SHP77 (cell line): ENCODE measurements around the gene RPS26.

Source experiments
- DNase-seq, 2 experiments: peaks; one replicate each; lab custom pipeline; 2025; lab: John Stamatoyannopoulos, UW

RPS26 gene

DNA sequence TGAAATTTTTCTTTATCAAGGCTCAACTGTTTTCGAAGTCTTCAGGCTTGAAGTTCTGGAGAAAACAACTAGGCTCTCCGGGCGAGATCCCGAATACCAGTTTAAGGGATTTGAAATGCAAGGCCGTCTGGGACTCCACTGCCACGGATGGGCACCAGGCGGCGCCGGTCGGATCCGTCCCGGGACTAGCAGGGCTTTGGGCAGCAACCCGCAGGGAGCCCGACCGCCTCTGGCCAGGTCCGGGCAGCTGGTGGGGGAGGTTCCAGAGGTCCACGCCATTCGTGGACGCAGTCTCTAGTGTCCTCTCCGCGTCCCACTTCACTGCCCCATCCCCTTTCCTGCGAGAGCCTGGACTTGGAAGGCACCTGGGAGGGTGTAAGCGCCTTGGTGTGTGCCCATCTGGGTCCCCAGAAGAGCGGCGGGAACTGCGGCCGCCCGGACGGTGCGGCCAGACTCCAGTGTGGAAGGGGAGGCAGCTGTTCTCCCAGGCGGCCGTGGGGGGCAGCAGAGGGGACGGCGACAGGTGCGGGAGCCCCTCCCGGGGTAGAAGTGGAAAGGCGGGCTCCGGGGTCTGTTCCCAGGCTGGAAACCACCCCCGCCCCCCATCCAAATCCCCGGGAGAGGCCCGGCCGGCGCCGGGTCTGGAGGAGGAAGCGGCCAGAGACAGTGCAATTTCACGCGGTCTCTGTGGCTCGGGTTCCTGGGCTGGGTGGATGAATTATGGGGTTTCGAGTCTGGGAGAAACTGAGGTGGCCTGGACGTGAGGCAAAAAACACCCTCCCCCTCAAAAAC is 37.4 kb downstream of the RPS26 start:
- DNase-seq: peak; percentile 66 to 73

DNA sequence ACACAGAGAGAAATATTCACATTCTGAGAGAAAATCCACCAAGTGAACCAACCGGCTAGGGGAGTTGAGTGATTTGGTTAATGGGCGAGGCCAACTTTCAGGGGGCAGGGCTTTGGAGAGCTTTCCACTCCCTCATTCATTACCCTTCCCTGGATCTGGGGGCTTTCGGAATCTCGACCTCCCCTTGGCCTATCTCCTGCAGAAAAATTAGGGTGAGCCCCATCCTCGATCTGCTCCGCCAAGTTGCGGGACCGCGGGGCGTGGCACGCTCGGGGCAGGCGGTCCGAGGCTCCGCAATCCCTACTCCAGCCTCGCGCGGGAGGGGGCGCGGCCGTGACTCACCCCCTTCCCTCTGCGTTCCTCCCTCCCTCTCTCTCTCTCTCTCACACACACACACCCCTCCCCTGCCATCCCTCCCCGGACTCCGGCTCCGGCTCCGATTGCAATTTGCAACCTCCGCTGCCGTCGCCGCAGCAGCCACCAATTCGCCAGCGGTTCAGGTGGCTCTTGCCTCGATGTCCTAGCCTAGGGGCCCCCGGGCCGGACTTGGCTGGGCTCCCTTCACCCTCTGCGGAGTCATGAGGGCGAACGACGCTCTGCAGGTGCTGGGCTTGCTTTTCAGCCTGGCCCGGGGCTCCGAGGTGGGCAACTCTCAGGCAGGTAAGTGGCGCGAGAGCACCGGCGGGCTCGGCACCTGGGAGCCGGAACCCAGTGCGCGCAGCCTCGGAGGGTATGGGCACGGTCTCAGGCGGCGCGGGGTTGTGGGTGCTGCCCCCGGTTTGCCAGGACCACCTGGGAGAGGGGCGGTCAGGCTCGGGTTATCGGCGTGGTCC is 38.2 kb downstream of the RPS26 start, which contains the start of gene ERBB3:
Gene ERBB3 (plus strand): TSS at position 443 of the 833 bp plus-strand sequence. CDS start 136 bp downstream, at position 579.
- peak; percentile 16 to 26 for DNase-seq

DNA sequence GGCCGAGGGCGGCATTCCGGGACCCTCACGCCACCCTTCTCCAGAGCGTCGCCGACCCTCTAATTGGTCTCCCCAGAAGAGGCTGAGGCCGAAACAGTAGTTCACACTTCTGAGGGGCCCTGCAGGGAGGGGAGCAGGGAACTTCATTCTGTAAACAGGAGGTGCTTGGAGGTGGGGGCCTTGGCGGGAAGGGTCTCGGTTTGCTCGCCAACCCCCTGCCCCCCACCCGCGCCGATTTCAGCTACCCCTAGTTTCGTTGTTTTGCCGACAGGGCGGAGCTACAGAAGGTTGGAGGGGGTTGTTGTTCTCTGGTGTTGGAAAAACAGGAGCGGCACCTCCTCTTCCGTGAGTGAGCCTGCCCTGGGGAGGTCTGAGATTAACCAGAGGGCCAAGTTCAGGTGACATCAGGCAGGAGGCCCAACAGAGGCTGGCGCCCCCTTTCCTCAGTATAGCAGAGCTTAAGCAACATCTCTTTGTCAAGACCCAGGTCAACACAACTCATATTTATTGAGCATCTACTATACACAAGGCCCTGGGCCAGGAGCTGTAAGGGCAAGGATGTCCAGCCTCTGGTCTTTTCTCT is 38.9 kb downstream of the RPS26 start:
- DNase-seq: no peak

DNA sequence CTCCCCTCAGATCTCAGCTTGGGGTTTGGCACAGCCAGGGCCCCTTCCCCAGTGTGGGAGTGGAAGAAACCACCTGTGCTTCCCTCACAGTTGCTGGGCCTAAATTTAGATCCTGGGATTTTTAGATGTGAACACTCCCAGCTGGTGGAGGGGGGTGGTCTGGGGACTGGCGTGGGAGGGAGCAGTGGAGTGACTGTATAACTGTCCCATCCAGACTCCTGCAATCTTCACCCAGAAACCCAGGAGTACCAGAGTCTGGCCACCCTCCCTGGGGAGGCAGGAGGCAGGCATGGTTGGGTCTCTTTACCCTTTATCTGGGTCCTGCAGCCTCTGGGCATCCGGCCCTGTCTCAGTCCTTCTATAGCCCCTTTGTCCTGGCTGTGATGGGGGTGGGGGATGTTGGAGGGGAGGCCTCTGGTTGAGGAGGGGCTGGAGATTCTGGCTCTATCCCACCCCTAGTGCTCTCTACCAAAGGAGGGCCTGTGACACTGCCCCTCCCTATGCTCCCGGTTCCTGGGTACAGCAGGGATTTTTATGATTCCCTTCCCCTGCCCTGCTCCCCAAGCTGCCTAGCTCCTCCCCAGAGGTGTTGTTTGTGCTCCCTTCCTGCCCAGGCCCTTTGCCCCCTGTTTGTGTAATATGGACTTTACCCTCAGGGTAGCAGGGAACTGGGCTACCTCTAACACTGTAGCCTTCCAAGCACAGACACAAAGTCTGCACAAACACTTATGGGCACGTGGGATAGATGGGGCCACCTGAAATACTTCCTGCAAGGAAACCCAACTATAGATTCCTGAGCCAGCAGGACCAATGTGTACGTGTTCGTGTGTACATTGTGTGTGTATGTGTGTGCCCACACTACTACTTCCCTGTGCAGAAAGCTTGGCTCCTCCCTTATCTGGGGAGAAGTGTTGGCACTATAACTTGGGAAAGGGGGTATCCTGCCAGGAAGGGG is 40.0 kb downstream of the RPS26 start:
- no peak for DNase-seq

DNA sequence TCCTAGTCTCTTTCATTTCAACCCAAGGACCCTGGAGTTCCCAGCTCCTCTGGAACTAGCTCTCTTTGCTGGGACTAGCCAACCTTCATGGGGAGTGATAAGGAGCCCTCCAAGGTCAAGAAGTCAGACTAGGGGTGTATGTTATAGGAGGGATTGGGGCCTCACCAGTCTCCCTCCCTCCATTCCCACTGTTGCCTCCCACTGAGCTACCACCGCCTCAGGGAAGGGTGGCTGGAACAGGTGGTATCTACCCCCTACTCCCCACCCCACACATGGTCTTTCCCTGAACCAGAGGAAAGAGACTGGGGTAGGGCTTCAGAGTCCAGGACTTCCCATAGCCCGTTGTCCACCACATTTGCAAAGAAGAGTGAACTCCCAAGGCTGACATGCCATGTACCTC is 40.7 kb downstream of the RPS26 start:
- DNase-seq: no peak

DNA sequence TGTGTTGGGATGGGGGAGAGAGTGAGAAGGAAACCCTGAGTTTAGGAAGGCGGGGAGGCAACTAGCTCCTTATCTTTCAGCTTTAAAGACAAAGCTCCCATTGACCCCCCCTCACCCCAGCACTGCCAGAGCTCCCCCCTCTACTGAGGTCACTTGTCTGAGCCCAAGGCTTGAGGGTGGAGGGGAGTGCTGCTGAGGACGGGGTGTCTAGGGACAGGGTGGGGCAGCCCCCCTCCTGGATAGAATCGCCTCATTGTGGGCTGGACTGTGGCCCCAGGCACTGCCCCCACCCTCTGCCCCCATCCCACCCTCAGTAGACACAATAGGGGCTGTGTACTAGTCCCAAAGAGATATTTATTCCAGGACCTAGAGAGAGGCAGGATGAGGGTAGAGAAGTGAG is 41.2 kb downstream of the RPS26 start:
- DNase-seq: no peak

DNA sequence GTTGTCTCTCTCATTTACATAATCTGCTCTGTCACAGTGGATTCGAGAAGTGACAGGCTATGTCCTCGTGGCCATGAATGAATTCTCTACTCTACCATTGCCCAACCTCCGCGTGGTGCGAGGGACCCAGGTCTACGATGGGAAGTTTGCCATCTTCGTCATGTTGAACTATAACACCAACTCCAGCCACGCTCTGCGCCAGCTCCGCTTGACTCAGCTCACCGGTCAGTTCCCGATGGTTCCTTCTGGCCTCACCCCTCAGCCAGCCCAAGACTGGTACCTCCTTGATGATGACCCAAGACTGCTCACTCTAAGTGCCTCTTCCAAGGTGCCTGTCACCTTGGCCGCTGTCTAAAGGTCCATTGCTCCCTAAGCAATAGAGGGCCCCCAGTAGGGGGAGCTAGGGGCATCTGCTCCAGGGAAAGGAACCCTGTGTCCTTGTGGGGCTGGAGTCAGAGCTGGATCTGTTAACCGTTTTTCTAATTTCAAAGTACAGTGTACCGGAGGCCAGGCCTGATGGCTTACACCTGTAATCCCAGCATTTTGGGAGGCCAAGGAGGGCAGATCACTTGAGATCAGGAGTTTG is 43.3 kb downstream of the RPS26 start:
- DNase-seq: peak; percentile 5 to 15

DNA sequence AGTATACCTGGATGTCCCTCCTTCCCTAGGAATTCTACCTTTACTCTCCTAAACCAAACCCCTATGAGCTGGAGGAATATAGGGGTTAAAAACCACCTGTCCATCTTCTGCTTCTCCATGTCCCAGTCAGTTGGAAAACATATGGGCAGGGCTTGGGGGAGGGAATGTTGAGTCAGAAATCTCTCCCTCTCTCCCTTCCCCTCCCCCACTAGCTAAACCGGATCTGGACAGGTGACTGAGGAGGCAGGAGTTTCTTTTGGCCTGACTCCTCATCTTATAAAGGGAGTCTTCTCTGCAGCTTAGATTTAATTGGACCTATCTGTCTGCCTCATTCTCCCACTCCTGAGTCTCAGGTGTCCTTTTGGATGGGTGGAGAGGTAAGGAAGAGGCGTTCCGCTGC is 44.4 kb downstream of the RPS26 start:
- DNase-seq: no peak

DNA sequence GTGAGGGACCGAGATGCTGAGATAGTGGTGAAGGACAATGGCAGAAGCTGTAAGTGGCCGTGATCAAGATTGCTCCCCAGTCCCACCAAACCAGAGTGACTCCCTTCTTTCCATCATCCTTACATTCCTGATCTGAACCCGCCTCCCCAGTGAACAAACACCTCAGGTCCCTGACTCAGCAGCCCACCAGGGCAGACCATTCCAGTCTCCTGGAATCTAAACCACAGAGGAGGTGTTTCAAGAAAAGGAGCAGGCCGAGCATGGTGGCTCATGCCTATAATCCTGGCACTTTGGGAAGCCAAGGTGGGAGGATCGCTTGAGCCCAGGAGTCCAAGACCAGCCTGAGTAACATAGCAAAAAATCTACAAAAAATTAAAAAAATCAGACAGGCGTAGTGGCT is 44.9 kb downstream of the RPS26 start:
- no peak for DNase-seq

DNA sequence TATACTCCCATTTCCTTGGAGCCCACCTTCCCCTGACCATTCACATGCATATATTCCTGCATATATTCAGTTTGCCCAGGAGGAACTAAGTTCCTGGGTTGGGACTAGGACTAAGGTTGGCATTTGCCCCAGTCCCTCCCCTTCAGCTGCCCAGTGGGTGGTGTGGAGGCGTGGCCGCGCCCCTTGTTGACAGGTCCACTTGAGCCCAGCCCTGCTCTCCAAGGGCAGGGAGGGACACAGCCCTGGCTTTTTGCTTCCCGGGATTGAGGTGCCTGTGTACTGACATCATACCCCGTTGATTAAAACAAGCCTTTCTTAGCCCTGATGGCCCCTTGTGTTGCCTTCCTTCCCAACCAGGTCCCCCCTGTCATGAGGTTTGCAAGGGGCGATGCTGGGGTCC is 45.5 kb downstream of the RPS26 start:
- DNase-seq: peak; percentile 7 to 24
